CD4-positive, CD25-positive, alpha-beta regulatory T cell (primary cell): ENCODE measurements around the gene NECAB2. TPM values are rescaled to one million over a fixed set of nuclear protein-coding genes. Genes with fewer than 3 reads are reported as not detected.
A peak's percentile ranks its signal among the peaks of the same experiment; 100 is the strongest.

Experiments
- ATAC-seq, 2 donors: fragments of 150-1000 bp; cut with Tn5 transposase; one replicate each; pipeline ENCODE4 v1.10.0; 2021; ENCODE audit warnings: low read depth in 2 of 2, moderate number of reproducible peaks in 2 of 2, moderate library complexity in 1 of 2
- DNase-seq, 3 donors: peaks; one replicate each; pipeline versions ENCODE4 v3.0.0 to v3.0.0-alpha.2; 2012 to 2022; ENCODE audit warnings: mixed read lengths in 1 of 3
- H3K27ac ChIP-seq: one replicate; pipeline ENCODE4 v1.7.0; 2013; ENCODE audit warnings: mild to moderate bottlenecking, low read length; ENCODE audit not compliant: insufficient read depth, poor library complexity, severe bottlenecking
- H3K27me3 ChIP-seq: one replicate; pipeline ENCODE4 v1.7.0; 2013; ENCODE audit warnings: low read length; ENCODE audit not compliant: control insufficient read depth, insufficient read depth
- H3K36me3 ChIP-seq: one replicate; pipeline ENCODE4 v1.7.0; 2013; ENCODE audit warnings: mild to moderate bottlenecking, low read length, moderate library complexity; ENCODE audit not compliant: control insufficient read depth, insufficient read depth
- H3K4me1 ChIP-seq: 2 replicates; pipeline ENCODE4 v1.7.0; 2013; ENCODE audit warnings: mild to moderate bottlenecking, low read length; ENCODE audit not compliant: insufficient read depth, control insufficient read depth, poor library complexity, severe bottlenecking
- H3K4me3 ChIP-seq: one replicate; pipeline ENCODE4 v1.7.0; 2013; ENCODE audit warnings: low read depth, mild to moderate bottlenecking, low read length, moderate library complexity
- H3K9me3 ChIP-seq, 2 experiments: 1 replicate in 1 of 2; 2 replicates in 1 of 2; pipeline ENCODE4 v1.7.0; 2013; ENCODE audit warnings: low read length in 2 of 2, mild to moderate bottlenecking in 1 of 2, moderate library complexity in 1 of 2; ENCODE audit not compliant: control insufficient read depth in 2 of 2
- H3K27ac Mint-ChIP-seq, 3 donors: one replicate each; pipeline ENCODE4 v1.8.0; 2020 to 2022; ENCODE audit warnings: mild to moderate bottlenecking in 3 of 3, mixed read lengths in 3 of 3, moderate library complexity in 2 of 3
- H3K27me3 Mint-ChIP-seq: one replicate; pipeline ENCODE4 v1.8.0; 2022; ENCODE audit warnings: mild to moderate bottlenecking, mixed read lengths
- H3K36me3 Mint-ChIP-seq: one replicate; pipeline ENCODE4 v1.8.0; 2020; ENCODE audit warnings: mixed read lengths
- H3K4me1 Mint-ChIP-seq, 4 donors: one replicate each; pipeline ENCODE4 v1.8.0; 2020 to 2022; ENCODE audit warnings: mixed read lengths in 4 of 4, mild to moderate bottlenecking in 1 of 4
- H3K4me3 Mint-ChIP-seq, 4 donors: one replicate each; pipeline ENCODE4 v1.8.0; 2020 to 2022; ENCODE audit warnings: mild to moderate bottlenecking in 4 of 4, mixed read lengths in 4 of 4, moderate library complexity in 3 of 4
- H3K9me3 Mint-ChIP-seq, 7 donors: one replicate each; pipeline ENCODE4 v1.8.0; 2020 to 2022; ENCODE audit warnings: mixed read lengths in 7 of 7, mild to moderate bottlenecking in 3 of 7, moderate library complexity in 2 of 7
- polyA plus RNA-seq, 4 donors: library from polyadenylated mRNA; unstranded; fragments of 300-500 nt; fragmentation: Illumina TruSeq; gene quantifications; one replicate each; pipeline ENCODE4 v1.2.3, GENCODE V29; 2021
- total RNA-seq: library from RNA; stranded (reverse); gene quantifications from one replicate; pipeline ENCODE4 v1.2.3, GENCODE V29; 2022

The NECAB2 gene
- total and polyA plus RNA-seq, 5 donors from 2014 or later, result not detected

- peak; percentile 37 to 74 (median 56) for DNase-seq
- peaks cover 0 to 18% (median 2%) of the 10 kb centered on the region in 4 donors for H3K4me1 Mint-ChIP-seq
- ATAC-seq, result peak; percentile 37 to 43
- no peaks in the 10 kb centered on the region for H3K9me3 Mint-ChIP-seq
- H3K27me3 Mint-ChIP-seq, result no peaks in the 10 kb centered on the region
- Histone ChIP-seq H3K27ac (no peak overlapping the region), H3K36me3 (no peaks in the 10 kb centered on the region), H3K9me3 (no peaks in the 10 kb centered on the region), H3K27me3 (no peaks in the 10 kb centered on the region), H3K4me1 (peaks cover 16% of the 10 kb centered on the region), H3K4me3 (no peak overlapping the region)
- H3K4me3 Mint-ChIP-seq, result no peak overlapping the region
- no peak overlapping the region for H3K27ac Mint-ChIP-seq
- H3K36me3 Mint-ChIP-seq, result no peaks in the 10 kb centered on the region
Measured at GRCh38 chr16:83956336-83957289, 11.4 kb upstream of the NECAB2 start.

- H3K27ac ChIP-seq, result no peak overlapping the region
- Mint-ChIP-seq H3K9me3 (no peaks in the 10 kb centered on the region), H3K36me3 (no peaks in the 10 kb centered on the region), H3K27ac (no peak overlapping the region), H3K4me3 (no peak overlapping the region), H3K27me3 (no peaks in the 10 kb centered on the region), H3K4me1 (peaks cover 0 to 14% (median 2%) of the 10 kb centered on the region in 4 donors)
- no peaks in the 10 kb centered on the region for H3K27me3 ChIP-seq
- ATAC-seq (no peak), DNase-seq (no peak)
- no peak overlapping the region for H3K4me3 ChIP-seq
- H3K9me3 ChIP-seq, result no peaks in the 10 kb centered on the region
- peaks cover 16% of the 10 kb centered on the region for H3K4me1 ChIP-seq
- no peaks in the 10 kb centered on the region for H3K36me3 ChIP-seq
Measured at GRCh38 chr16:83957296-83957855, 10.7 kb upstream of the NECAB2 start.

GRCh38 chr16:83958137-83958845, 9.8 kb upstream of the NECAB2 start:
- Mint-ChIP-seq H3K27ac (peak overlapping the region in 1 of 3 donors; percentile 38), H3K4me1 (peaks cover 0 to 12% (median 2%) of the 10 kb centered on the region in 4 donors), H3K36me3 (no peaks in the 10 kb centered on the region), H3K9me3 (no peaks in the 10 kb centered on the region), H3K27me3 (no peaks in the 10 kb centered on the region), H3K4me3 (no peak overlapping the region)
- no peak overlapping the region for H3K27ac ChIP-seq
- H3K36me3 ChIP-seq, result no peaks in the 10 kb centered on the region
- H3K27me3 ChIP-seq, result no peaks in the 10 kb centered on the region
- H3K9me3 ChIP-seq, result no peaks in the 10 kb centered on the region
- no peak for ATAC-seq
- H3K4me1 ChIP-seq, result peaks cover 10% of the 10 kb centered on the region
- H3K4me3 ChIP-seq, result no peak overlapping the region
- DNase-seq, result no peak

GRCh38 chr16:83958846-83959565, 9.0 kb upstream of the NECAB2 start:
- no peaks in the 10 kb centered on the region for H3K36me3 ChIP-seq
- H3K9me3 Mint-ChIP-seq, result no peaks in the 10 kb centered on the region

GRCh38 chr16:83959656-83960434, 8.2 kb upstream of the NECAB2 start:
- H3K4me3 Mint-ChIP-seq, result no peak overlapping the region
- no peak overlapping the region for H3K27ac Mint-ChIP-seq
- H3K36me3 Mint-ChIP-seq, result no peaks in the 10 kb centered on the region
- no peaks in the 10 kb centered on the region for H3K36me3 ChIP-seq
- no peak overlapping the region for H3K4me3 ChIP-seq
- H3K27me3 ChIP-seq, result no peaks in the 10 kb centered on the region
- peaks cover 0 to 3% (median 0%) of the 10 kb centered on the region in 4 donors for H3K4me1 Mint-ChIP-seq
- no peak for ATAC-seq
- H3K27me3 Mint-ChIP-seq, result no peaks in the 10 kb centered on the region
- DNase-seq, result no peak
- H3K9me3 Mint-ChIP-seq, result no peaks in the 10 kb centered on the region
- no peaks in the 10 kb centered on the region for H3K9me3 ChIP-seq
- no peaks in the 10 kb centered on the region for H3K4me1 ChIP-seq
- no peak overlapping the region for H3K27ac ChIP-seq

More at GRCh38 chr16:83958846-83959565, 9.0 kb upstream of the NECAB2 start:
- peaks cover 5% of the 10 kb centered on the region for H3K4me1 ChIP-seq
- no peak overlapping the region for H3K4me3 Mint-ChIP-seq
- H3K27me3 Mint-ChIP-seq, result no peaks in the 10 kb centered on the region
- H3K27ac Mint-ChIP-seq, result no peak overlapping the region
- H3K27me3 ChIP-seq, result no peaks in the 10 kb centered on the region
- no peaks in the 10 kb centered on the region for H3K36me3 Mint-ChIP-seq
- H3K9me3 ChIP-seq, result no peaks in the 10 kb centered on the region
- H3K27ac ChIP-seq, result no peak overlapping the region
- DNase-seq (no peak), ATAC-seq (no peak)
- H3K4me3 ChIP-seq, result no peak overlapping the region
- H3K4me1 Mint-ChIP-seq, result peaks cover 0 to 9% (median 2%) of the 10 kb centered on the region in 4 donors

- Mint-ChIP-seq H3K9me3 (no peaks in the 10 kb centered on the region), H3K4me1 (peaks cover 0 to 3% (median 0%) of the 10 kb centered on the region in 4 donors), H3K27ac (no peak overlapping the region), H3K4me3 (no peak overlapping the region), H3K36me3 (no peaks in the 10 kb centered on the region), H3K27me3 (no peaks in the 10 kb centered on the region)
- Histone ChIP-seq H3K4me1 (no peaks in the 10 kb centered on the region), H3K36me3 (no peaks in the 10 kb centered on the region), H3K9me3 (no peaks in the 10 kb centered on the region), H3K27ac (no peak overlapping the region), H3K27me3 (no peaks in the 10 kb centered on the region), H3K4me3 (no peak overlapping the region)
- no peak for ATAC-seq
- DNase-seq, result no peak
Measured at GRCh38 chr16:83960521-83961249, 7.4 kb upstream of the NECAB2 start.
